CD4-positive, alpha-beta T cell (primary cell): ENCODE measurements around the gene BCL2. TPM values are rescaled to one million over a fixed set of nuclear protein-coding genes. Genes with fewer than 3 reads are reported as not detected.

Source experiments
- ATAC-seq: fragments of 200-7000 bp; cut with Tn5 transposase; one replicate; pipeline ENCODE4 v1.10.0; 2022; ENCODE audit warnings: mild to moderate bottlenecking; ENCODE audit not compliant: poor library complexity
- CTCF ChIA-PET: fragments of 350-600 bp; sonication (Branson Sonifier 250); formaldehyde crosslinking; loops from one replicate; lab custom pipeline; 2021; ENCODE audit warnings: antibody characterized with exemption, inconsistent platforms; lab: Charles Lee
- POLR2A ChIA-PET: fragments of 350-600 bp; sonication (Branson Sonifier 250); formaldehyde crosslinking; loops from one replicate; lab custom pipeline; 2021; ENCODE audit warnings: antibody characterized with exemption, inconsistent platforms; lab: Charles Lee
- DNase-seq, 14 experiments: peaks; one replicate each; pipeline ENCODE4 v3.0.0-alpha.2; 2013 to 2020; ENCODE audit warnings: mixed read lengths in 2 of 14
- H3K27ac ChIP-seq, 2 donors: one replicate each; pipeline versions ENCODE4 v1.5.1 to v1.7.0; 2013; ENCODE audit warnings: low read length in 2 of 2, low read depth in 1 of 2, mild to moderate bottlenecking in 1 of 2
- H3K27me3 ChIP-seq, 2 experiments: 1 replicate in 1 of 2; 2 replicates in 1 of 2; pipeline versions ENCODE4 v1.6.1 to v1.7.0; 2013; ENCODE audit warnings: low read length in 2 of 2, control low read depth in 1 of 2, mild to moderate bottlenecking in 1 of 2, moderate library complexity in 1 of 2; ENCODE audit not compliant: insufficient read depth in 2 of 2, control insufficient read depth in 1 of 2
- H3K36me3 ChIP-seq: one replicate; pipeline ENCODE4 v1.6.1; 2013; ENCODE audit warnings: low read length, control low read depth; ENCODE audit not compliant: insufficient read depth
- H3K4me1 ChIP-seq: one replicate; pipeline ENCODE4 v1.6.1; 2013; ENCODE audit warnings: low read length, control low read depth; ENCODE audit not compliant: insufficient read depth
- H3K4me3 ChIP-seq: one replicate; pipeline ENCODE4 v1.5.1; 2013; ENCODE audit warnings: mild to moderate bottlenecking, low read length, moderate library complexity
- H3K9me3 ChIP-seq, 2 experiments: 1 replicate in 1 of 2; 2 replicates in 1 of 2; pipeline versions ENCODE4 v1.6.1 to v1.7.0; 2013; ENCODE audit warnings: low read length in 2 of 2, mild to moderate bottlenecking in 2 of 2, control low read depth in 1 of 2, moderate library complexity in 1 of 2; ENCODE audit not compliant: control insufficient read depth in 1 of 2, insufficient read depth in 1 of 2
- H3K27ac Mint-ChIP-seq: one replicate; pipeline ENCODE4 v1.8.0; 2020; ENCODE audit warnings: mixed read lengths
- H3K27me3 Mint-ChIP-seq: one replicate; pipeline ENCODE4 v1.8.0; 2021; ENCODE audit warnings: mixed read lengths
- H3K36me3 Mint-ChIP-seq: one replicate; pipeline ENCODE4 v1.8.0; 2021; ENCODE audit warnings: low read depth, mixed read lengths
- H3K4me1 Mint-ChIP-seq: one replicate; pipeline ENCODE4 v1.8.0; 2021; ENCODE audit warnings: low read depth, mixed read lengths
- H3K4me3 Mint-ChIP-seq: one replicate; pipeline ENCODE4 v1.8.0; 2020; ENCODE audit warnings: mild to moderate bottlenecking, mixed read lengths
- H3K9me3 Mint-ChIP-seq: one replicate; pipeline ENCODE4 v1.8.0; 2020; ENCODE audit warnings: mixed read lengths
- CTCF ChIP-seq: fragments of 200-600 bp; IDR thresholded peaks from one replicate; pipeline ENCODE4 v1.8.0; 2022; ENCODE audit warnings: antibody characterized with exemption, mild to moderate bottlenecking
- intact Hi-C, 2 experiments: fragments of 100-400 bp; cut with DNase I in 1 of 2; cut with micrococcal nuclease in 1 of 2; formaldehyde crosslinking; loops; one replicate each; pipeline versions ENCODE4 v1.15.1 to v1.9.0; 2023 to 2025; cut with DNase I, micrococcal nuclease
- total RNA-seq, 174 experiments: library from RNA in 2 of 174; stranded (reverse) in 2 of 174; gene quantifications; one replicate each; pipeline ENCODE4 v1.2.3 and lab custom pipeline; 2021 to 2026

Gene BCL2
- total RNA-seq, 2 experiments from 2014 or later = 40.1 to 40.3 TPM

- no peak overlapping the region for H3K4me3 Mint-ChIP-seq
- Histone ChIP-seq H3K9me3 (peaks cover 0 to 3% of the 10 kb centered on the region in 2 experiments), H3K36me3 (no peaks in the 10 kb centered on the region), H3K27ac (no peak overlapping the region), H3K27me3 (no peaks in the 10 kb centered on the region), H3K4me3 (no peak overlapping the region), H3K4me1 (peaks cover 22% of the 10 kb centered on the region)
- intact Hi-C loops = no loop called here
- ATAC-seq (no peak), DNase-seq (no peak)
- ChIA-PET POLR2A (no interaction called here), CTCF (no interaction called here)
- peaks cover 27% of the 10 kb centered on the region for H3K4me1 Mint-ChIP-seq
- no peaks in the 10 kb centered on the region for H3K27me3 Mint-ChIP-seq
- no peak overlapping the region for H3K27ac Mint-ChIP-seq
- H3K9me3 Mint-ChIP-seq = no peaks in the 10 kb centered on the region
- no peak for TF ChIP-seq CTCF
- H3K36me3 Mint-ChIP-seq = no peaks in the 10 kb centered on the region
Measured at GRCh38 chr18:63104868-63105267, 214.7 kb downstream of the BCL2 start.

- no peak for ATAC-seq
- H3K27me3 ChIP-seq = no peaks in the 10 kb centered on the region
- H3K4me3 ChIP-seq = no peak overlapping the region
- Mint-ChIP-seq H3K36me3 (no peaks in the 10 kb centered on the region), H3K9me3 (no peaks in the 10 kb centered on the region), H3K27ac (no peak overlapping the region), H3K4me1 (peaks cover 44% of the 10 kb centered on the region), H3K4me3 (no peak overlapping the region), H3K27me3 (no peaks in the 10 kb centered on the region)
- no peak overlapping the region for H3K27ac ChIP-seq
- TF ChIP-seq CTCF = no peak
- peaks cover 0 to 3% of the 10 kb centered on the region in 2 experiments for H3K9me3 ChIP-seq
- peaks cover 39% of the 10 kb centered on the region for H3K4me1 ChIP-seq
- no peak for DNase-seq
- CTCF ChIA-PET = no interaction called here
- no peaks in the 10 kb centered on the region for H3K36me3 ChIP-seq
- intact Hi-C loops = no loop called here
- POLR2A ChIA-PET = no interaction called here
Measured at GRCh38 chr18:63102941-63103744, 216.4 kb downstream of the BCL2 start.

- Mint-ChIP-seq H3K4me3 (no peak overlapping the region), H3K36me3 (no peaks in the 10 kb centered on the region), H3K9me3 (no peaks in the 10 kb centered on the region), H3K27ac (no peak overlapping the region), H3K4me1 (peaks cover 43% of the 10 kb centered on the region), H3K27me3 (no peaks in the 10 kb centered on the region)
- H3K4me1 ChIP-seq = peaks cover 31% of the 10 kb centered on the region
- H3K27me3 ChIP-seq = no peaks in the 10 kb centered on the region
- no peak for DNase-seq
- no peak for TF ChIP-seq CTCF
- H3K4me3 ChIP-seq = no peak overlapping the region
- H3K9me3 ChIP-seq = peaks cover 0 to 2% of the 10 kb centered on the region in 2 experiments
- intact Hi-C loops = no loop called here
- CTCF ChIA-PET = no interaction called here
- H3K36me3 ChIP-seq = no peaks in the 10 kb centered on the region
- no peak overlapping the region for H3K27ac ChIP-seq
- no peak for ATAC-seq
- POLR2A ChIA-PET = interaction anchor here (0.7 kb wide), 1 partner anchor 35 kb away, joined by 3 read pairs; no protein-coding TSS in a partner anchor
Measured at GRCh38 chr18:63100630-63101055, 218.9 kb downstream of the BCL2 start.
